H1 (cell line): ENCODE data around the gene PRDX3. TPM values are rescaled to one million over a fixed set of nuclear protein-coding genes. Genes with fewer than 3 reads are reported as not detected.

Source experiments
- CHD7 ChIP-seq: fragments of 300-600 bp; sonication (generic); IDR thresholded peaks from 2 replicates; pipeline ENCODE4 v1.7.1; 2012; ENCODE audit warnings: low read length, moderate library complexity, mild to moderate bottlenecking, inconsistent platforms; ENCODE audit not compliant: insufficient replicate concordance
- HDAC6 ChIP-seq: IDR thresholded peaks from one replicate; pipeline ENCODE4 v1.7.1; 2012; ENCODE audit warnings: low read depth, mild to moderate bottlenecking, inconsistent platforms, low read length, moderate library complexity
- SP1 ChIP-seq: IDR thresholded peaks from 2 replicates; pipeline ENCODE4 v1.6.1; 2011; ENCODE audit warnings: low read depth, low read length
- ZNF274 ChIP-seq: IDR thresholded peaks from 2 replicates; pipeline ENCODE4 v1.7.0; 2012; ENCODE audit warnings: low read length, borderline replicate concordance; ENCODE audit errors: extremely low read depth
- polyA plus RNA-seq, 7 experiments: library from polyadenylated mRNA; depleted of rRNA in 3 of 7; stranded (reverse) in 5 of 7; unstranded in 2 of 7; fragments of >200 nt in 5 of 7; fragments of 200-250 nt in 2 of 7; gene quantifications; 1 replicate in 5 of 7; 2 replicates in 1 of 7; 4 replicates in 1 of 7; pipeline versions ENCODE4 v1.2.1 to v1.2.3, GENCODE V29; 2011 to 2013; ENCODE audit warnings: missing spikeins in 2 of 7, mixed read lengths in 2 of 7
- total RNA-seq: library from RNA; stranded (reverse); fragmentation: NEBNext Ultra II Directional; extraction: Animal tissue kit (Norgen Biotek cat#: 25700); gene quantifications from 2 replicates; pipeline ENCODE4 v1.2.1, GENCODE V29; 2021

Gene PRDX3
- total and polyA plus RNA-seq, 2 of the 8 experiments (the other 6 are each of a cell fraction or from before 2014, with no cell fraction given): 201 to 208 TPM

GRCh38 chr10:119217401-119217800 is 38.8 kb upstream of the PRDX3 start (continued):
- TF ChIP-seq CHD7 (no peak), SP1 (no peak), HDAC6 (no peak), ZNF274 (no peak)
- TF ChIP-seq, all 59 proteins: peak for 0
